PC-3 (cell line): ENCODE measurements around the gene USP4. TPM values are rescaled to one million over a fixed set of nuclear protein-coding genes. Genes with fewer than 3 reads are reported as not detected.
"Not testable (repeated sequence)": the region's sequence is repeated elsewhere in the genome, so short reads cannot be mapped to it uniquely, and the experiment has no call there.

Experiments used
- ATAC-seq: fragments of 200-7000 bp; cut with Tn5 transposase; 2 replicates; pipeline ENCODE4 v1.9.1; 2020; ENCODE audit warnings: mild to moderate bottlenecking, moderate library complexity
- BruUV-seq: library from RNA; stranded (reverse); fragments of 400-500 nt; replicated peaks from 2 replicates; lab custom pipeline; 2021; lab: Mats Ljungman, UMichigan
- CTCF ChIA-PET: fragments of 300-600 bp; sonication (Branson Sonifier 250); formaldehyde crosslinking; loops from one replicate; lab custom pipeline; 2022; ENCODE audit warnings: antibody characterized with exemption; lab: Charles Lee
- POLR2A ChIA-PET: fragments of 300-600 bp; sonication (Branson Sonifier 250); formaldehyde crosslinking; loops from one replicate; lab custom pipeline; 2022; ENCODE audit warnings: antibody characterized with exemption; ENCODE audit not compliant: unreplicated experiment; lab: Charles Lee
- DNase-seq: peaks from one replicate; pipeline ENCODE4 v3.0.0-alpha.2; 2015
- H2AFZ ChIP-seq: fragments of 300-600 bp; sonication (generic); 2 replicates; pipeline ENCODE4 v1.6.0; 2016; ENCODE audit warnings: antibody characterized with exemption, low read length
- H3F3A ChIP-seq: fragments of 300-600 bp; sonication (generic); one replicate; pipeline ENCODE4 v1.6.0; 2017; ENCODE audit warnings: antibody characterized with exemption, low read length, control low read depth, mild to moderate bottlenecking; ENCODE audit not compliant: unreplicated experiment
- H3K27ac ChIP-seq: fragments of 300-600 bp; sonication (generic); 2 replicates; pipeline ENCODE4 v1.5.1; 2016; ENCODE audit warnings: mild to moderate bottlenecking, low read length
- H3K27me3 ChIP-seq: fragments of 300-600 bp; sonication (generic); 2 replicates; pipeline ENCODE4 v1.6.1; 2016; ENCODE audit warnings: low read length, mixed read lengths
- H3K36me3 ChIP-seq: fragments of 300-600 bp; sonication (generic); 2 replicates; pipeline ENCODE4 v1.6.1; 2016; ENCODE audit warnings: low read depth, mixed run types, low read length, mixed read lengths
- H3K4me1 ChIP-seq: fragments of 300-600 bp; sonication (generic); 2 replicates; pipeline ENCODE4 v1.5.1; 2016; ENCODE audit warnings: low read length; ENCODE audit not compliant: insufficient read depth
- H3K4me2 ChIP-seq: fragments of 300-600 bp; sonication (generic); 2 replicates; pipeline ENCODE4 v1.6.0; 2016; ENCODE audit warnings: low read length
- H3K4me3 ChIP-seq: fragments of 300-600 bp; sonication (generic); 2 replicates; pipeline ENCODE4 v1.5.1; 2016; ENCODE audit warnings: mild to moderate bottlenecking, low read length, mixed read lengths
- H3K79me2 ChIP-seq: fragments of 300-600 bp; sonication (generic); 2 replicates; pipeline ENCODE4 v1.6.1; 2017; ENCODE audit warnings: low read length, mixed read lengths
- H3K9ac ChIP-seq: fragments of 300-600 bp; sonication (generic); 2 replicates; pipeline ENCODE4 v1.6.0; 2016; ENCODE audit warnings: mild to moderate bottlenecking, low read length
- H3K9me2 ChIP-seq: fragments of 300-600 bp; sonication (generic); replicated peaks from 2 replicates; pipeline ENCODE4 v1.6.1; 2016; ENCODE audit warnings: mixed run types, low read length, mixed read lengths
- H3K9me3 ChIP-seq: fragments of 300-600 bp; sonication (generic); 2 replicates; pipeline ENCODE4 v1.6.1; 2016; ENCODE audit warnings: low read length, mixed read lengths
- H4K20me1 ChIP-seq: fragments of 300-600 bp; sonication (generic); 2 replicates; pipeline ENCODE4 v1.6.1; 2016; ENCODE audit warnings: low read length, mixed read lengths
- CTCF ChIP-seq: fragments of 300-600 bp; sonication (generic); conservative IDR thresholded peaks from 2 replicates; pipeline ENCODE4 v1.5.1; 2017; ENCODE audit warnings: antibody characterized with exemption, low read depth, mild to moderate bottlenecking, low read length
- EZH2 ChIP-seq: fragments of 300-600 bp; sonication (generic); IDR thresholded peaks from one replicate; pipeline ENCODE4 v1.6.1; 2017; ENCODE audit warnings: antibody characterized with exemption, mild to moderate bottlenecking, low read length; ENCODE audit not compliant: unreplicated experiment
- EZH2phosphoT487 ChIP-seq: fragments of 300-600 bp; sonication (generic); IDR thresholded peaks from 2 replicates; pipeline ENCODE4 v1.6.1; 2018; ENCODE audit warnings: mild to moderate bottlenecking, antibody characterized with exemption, low read length, borderline replicate concordance
- intact Hi-C: fragments of 100-400 bp; cut with micrococcal nuclease; formaldehyde crosslinking; loops from 2 replicates; pipeline ENCODE4 v1.9.0; 2023
- total RNA-seq: library from RNA; depleted of rRNA; stranded (reverse); fragments of >200 nt; gene quantifications from 2 replicates; pipeline ENCODE4 v1.2.3, GENCODE V29; 2014

USP4 gene
- total RNA-seq, 1 experiment from 2014 or later = 19.9 TPM

GRCh38 chr3:49349348-49350114, 9.7 kb upstream of the USP4 start:
- no peak for ATAC-seq
- ChIA-PET POLR2A (no interaction called here), CTCF (no interaction called here)
- Histone ChIP-seq H3K9me3 (no peaks in the 10 kb centered on the region), H3K9me2 (no peaks in the 10 kb centered on the region), H3K79me2 (no peaks in the 10 kb centered on the region), H3K9ac (no peak overlapping the region), H3K27me3 (no peaks in the 10 kb centered on the region), H3K4me2 (no peak overlapping the region), H3F3A (peaks cover 15% of the 10 kb centered on the region), H3K27ac (no peak overlapping the region), H3K4me1 (peaks cover 45% of the 10 kb centered on the region), H4K20me1 (no peaks in the 10 kb centered on the region), H3K4me3 (no peak overlapping the region), H2AFZ (no peak overlapping the region), H3K36me3 (no peaks in the 10 kb centered on the region)
- no TSS peak for BruUV-seq
- DNase-seq = no peak
- TF ChIP-seq EZH2 (no peak), EZH2phosphoT487 (no peak), CTCF (no peak)
- intact Hi-C loops = no loop called here

GRCh38 chr3:49348361-49348760, 8.5 kb upstream of the USP4 start:
- H3K27ac ChIP-seq, CTCF ChIA-PET, ATAC-seq, DNase-seq, BruUV-seq, H3K4me2 ChIP-seq, H3K4me3 ChIP-seq, H3K36me3 ChIP-seq, POLR2A ChIA-PET, H3K9me2 ChIP-seq, H4K20me1 ChIP-seq, H3K9ac ChIP-seq, H3K79me2 ChIP-seq, intact Hi-C loops, H2AFZ ChIP-seq, H3K9me3 ChIP-seq, H3K27me3 ChIP-seq: not testable (repeated sequence)
- H3K4me1 ChIP-seq = peaks cover 45% of the 10 kb centered on the region
- peaks cover 15% of the 10 kb centered on the region for H3F3A ChIP-seq

GRCh38 chr3:49346797-49347251, 7.0 kb upstream of the USP4 start:
- no peaks in the 10 kb centered on the region for H4K20me1 ChIP-seq
- ChIA-PET POLR2A (no interaction called here), CTCF (no interaction called here)
- BruUV-seq = no TSS peak
- H3K36me3 ChIP-seq = no peaks in the 10 kb centered on the region
- peak overlapping the region; percentile 82 for H3K4me2 ChIP-seq
- peak; percentile 72 for ATAC-seq
- peak overlapping the region; percentile 63 for H3K27ac ChIP-seq
- H3K27me3 ChIP-seq = no peaks in the 10 kb centered on the region
- H3K79me2 ChIP-seq = no peaks in the 10 kb centered on the region
- peak; percentile 83 for DNase-seq
- H3K4me1 ChIP-seq = peaks cover 35% of the 10 kb centered on the region
- H3K9me3 ChIP-seq = no peaks in the 10 kb centered on the region
- no peak for TF ChIP-seq CTCF
- no peak for TF ChIP-seq EZH2phosphoT487
- TF ChIP-seq EZH2 = no peak
- peaks cover 10% of the 10 kb centered on the region for H3F3A ChIP-seq
- intact Hi-C loops = loop anchor here (2.0 kb wide), 1 partner anchor 66 kb away; the partner anchor contains the start of gene TCTA
- no peaks in the 10 kb centered on the region for H3K9me2 ChIP-seq
- H3K9ac ChIP-seq = no peak overlapping the region
- peak overlapping the region; percentile 42; the same call in 1 of the 2 replicates for H3K4me3 ChIP-seq
- peak overlapping the region; percentile 68 for H2AFZ ChIP-seq
